GM12878 (cell line): ENCODE results near the gene RAP1B.

Experiments
- EZH2 ChIP-seq: IDR thresholded peaks from 2 replicates; pipeline ENCODE4 v1.6.1; 2012; ENCODE audit warnings: low read depth, mild to moderate bottlenecking, control low read depth, inconsistent platforms, low read length, borderline replicate concordance; ENCODE audit not compliant: control insufficient read depth
- NR2C1 ChIP-seq: fragments of 450-650 bp; IDR thresholded peaks from 2 replicates; pipeline ENCODE4 v1.6.1; 2017; ENCODE audit warnings: antibody characterized with exemption, mild to moderate bottlenecking, moderate library complexity
- POLR2A ChIP-seq: IDR thresholded peaks from 2 replicates; pipeline ENCODE4 v1.6.1; 2011; ENCODE audit warnings: low read depth, mild to moderate bottlenecking, low read length
- POLR2AphosphoS2 ChIP-seq: IDR thresholded peaks from 2 replicates; pipeline ENCODE4 v1.6.1; 2011; ENCODE audit warnings: low read depth, mild to moderate bottlenecking, low read length, improper control_type of control experiment, moderate library complexity
- SP1 ChIP-seq: IDR thresholded peaks from one replicate; pipeline ENCODE4 v1.6.1; 2011; ENCODE audit warnings: low read depth, low read length
- SUPT20H ChIP-seq: IDR thresholded peaks from 2 replicates; pipeline ENCODE4 v1.6.1; 2011; ENCODE audit warnings: low read depth, mild to moderate bottlenecking, low read length, moderate library complexity, borderline replicate concordance; ENCODE audit not compliant: control insufficient read depth
- SUZ12 ChIP-seq: fragments of 200-600 bp; sonication (generic); IDR thresholded peaks from one replicate; pipeline ENCODE4 v1.6.1; 2018; ENCODE audit warnings: antibody characterized with exemption, mild to moderate bottlenecking; ENCODE audit not compliant: unreplicated experiment
- TCF3 ChIP-seq: IDR thresholded peaks from 2 replicates; pipeline ENCODE4 v1.6.1; 2012; ENCODE audit warnings: low read depth, mild to moderate bottlenecking, low read length, borderline replicate concordance; ENCODE audit not compliant: insufficient read depth
- YBX1 ChIP-seq: fragments of 450-650 bp; IDR thresholded peaks from 2 replicates; pipeline ENCODE4 v1.6.1; 2016; ENCODE audit warnings: antibody characterized with exemption
- TF ChIP-seq, protein P1 (sequence below), 3 experiments: IDR thresholded peaks in 2 of 3; conservative IDR thresholded peaks in 1 of 3; 2 replicates each; pipeline ENCODE4 v1.5.1; 2011; ENCODE audit warnings: low read depth in 3 of 3, low read length in 3 of 3, mild to moderate bottlenecking in 3 of 3, control low read depth in 2 of 3, moderate library complexity in 2 of 3, inconsistent platforms in 1 of 3, mixed read lengths in 1 of 3; ENCODE audit not compliant: control insufficient read depth in 2 of 3, insufficient read depth in 1 of 3; ENCODE audit errors: extremely low read depth in 1 of 3
- TF ChIP-seq, protein P2 (sequence below): IDR thresholded peaks from 2 replicates; pipeline ENCODE4 v1.6.1; 2011; ENCODE audit warnings: borderline replicate concordance, low read depth, mild to moderate bottlenecking, moderate library complexity, mixed read lengths, low read length; ENCODE audit not compliant: insufficient read depth; ENCODE audit errors: extremely low read length
- TF ChIP-seq, protein P3 (sequence below): fragments of 450-650 bp; conservative IDR thresholded peaks from 2 replicates; pipeline ENCODE4 v1.6.1; 2017; ENCODE audit warnings: mild to moderate bottlenecking, moderate library complexity
- TF ChIP-seq, protein P4 (sequence below): fragments of 150-350 bp; IDR thresholded peaks from 2 replicates; pipeline ENCODE4 v1.6.1; 2016; ENCODE audit warnings: low read depth, low read length
- TF ChIP-seq, protein P5 (sequence below): IDR thresholded peaks from 2 replicates; pipeline ENCODE4 v1.6.1; 2012; ENCODE audit warnings: low read length, inconsistent platforms

DNA sequence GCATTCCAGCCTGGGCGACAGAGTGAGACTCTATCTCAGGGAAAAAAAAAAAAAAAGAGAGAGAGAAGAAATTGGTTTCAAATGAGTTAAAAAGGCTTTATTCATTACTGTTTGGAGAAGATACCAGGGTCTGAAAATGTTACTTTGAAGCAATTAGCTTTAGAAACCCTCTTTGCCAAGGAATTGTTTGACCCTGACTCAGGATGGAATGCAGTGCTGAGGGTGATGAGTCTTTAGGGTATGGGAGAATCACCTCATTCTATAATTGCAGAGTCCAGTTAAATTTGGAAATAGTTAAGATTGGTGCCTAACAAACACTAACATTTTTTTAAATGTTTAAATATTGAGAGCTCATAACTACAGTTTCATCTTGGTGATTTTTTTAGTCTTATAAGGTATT, 13.3 kb downstream of the RAP1B start:
- TF ChIP-seq, protein P1, sequence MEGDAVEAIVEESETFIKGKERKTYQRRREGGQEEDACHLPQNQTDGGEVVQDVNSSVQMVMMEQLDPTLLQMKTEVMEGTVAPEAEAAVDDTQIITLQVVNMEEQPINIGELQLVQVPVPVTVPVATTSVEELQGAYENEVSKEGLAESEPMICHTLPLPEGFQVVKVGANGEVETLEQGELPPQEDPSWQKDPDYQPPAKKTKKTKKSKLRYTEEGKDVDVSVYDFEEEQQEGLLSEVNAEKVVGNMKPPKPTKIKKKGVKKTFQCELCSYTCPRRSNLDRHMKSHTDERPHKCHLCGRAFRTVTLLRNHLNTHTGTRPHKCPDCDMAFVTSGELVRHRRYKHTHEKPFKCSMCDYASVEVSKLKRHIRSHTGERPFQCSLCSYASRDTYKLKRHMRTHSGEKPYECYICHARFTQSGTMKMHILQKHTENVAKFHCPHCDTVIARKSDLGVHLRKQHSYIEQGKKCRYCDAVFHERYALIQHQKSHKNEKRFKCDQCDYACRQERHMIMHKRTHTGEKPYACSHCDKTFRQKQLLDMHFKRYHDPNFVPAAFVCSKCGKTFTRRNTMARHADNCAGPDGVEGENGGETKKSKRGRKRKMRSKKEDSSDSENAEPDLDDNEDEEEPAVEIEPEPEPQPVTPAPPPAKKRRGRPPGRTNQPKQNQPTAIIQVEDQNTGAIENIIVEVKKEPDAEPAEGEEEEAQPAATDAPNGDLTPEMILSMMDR (IDR thresholded peaks at IDR 0.05 in 2 of 3, conservative IDR thresholded peaks at IDR 0.05 in 1 of 3; ENCODE audit: control insufficient read depth in 2 of 3, extremely low read depth in 1 of 3, insufficient read depth in 1 of 3, low read depth in 3 of 3, low read length in 3 of 3) = no peak
- TF ChIP-seq, protein P2, sequence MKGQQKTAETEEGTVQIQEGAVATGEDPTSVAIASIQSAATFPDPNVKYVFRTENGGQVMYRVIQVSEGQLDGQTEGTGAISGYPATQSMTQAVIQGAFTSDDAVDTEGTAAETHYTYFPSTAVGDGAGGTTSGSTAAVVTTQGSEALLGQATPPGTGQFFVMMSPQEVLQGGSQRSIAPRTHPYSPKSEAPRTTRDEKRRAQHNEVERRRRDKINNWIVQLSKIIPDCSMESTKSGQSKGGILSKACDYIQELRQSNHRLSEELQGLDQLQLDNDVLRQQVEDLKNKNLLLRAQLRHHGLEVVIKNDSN = no peak
- no peak for TF ChIP-seq SUPT20H
- TF ChIP-seq SUZ12 = no peak
- TF ChIP-seq EZH2 = no peak
- TF ChIP-seq, protein P3, sequence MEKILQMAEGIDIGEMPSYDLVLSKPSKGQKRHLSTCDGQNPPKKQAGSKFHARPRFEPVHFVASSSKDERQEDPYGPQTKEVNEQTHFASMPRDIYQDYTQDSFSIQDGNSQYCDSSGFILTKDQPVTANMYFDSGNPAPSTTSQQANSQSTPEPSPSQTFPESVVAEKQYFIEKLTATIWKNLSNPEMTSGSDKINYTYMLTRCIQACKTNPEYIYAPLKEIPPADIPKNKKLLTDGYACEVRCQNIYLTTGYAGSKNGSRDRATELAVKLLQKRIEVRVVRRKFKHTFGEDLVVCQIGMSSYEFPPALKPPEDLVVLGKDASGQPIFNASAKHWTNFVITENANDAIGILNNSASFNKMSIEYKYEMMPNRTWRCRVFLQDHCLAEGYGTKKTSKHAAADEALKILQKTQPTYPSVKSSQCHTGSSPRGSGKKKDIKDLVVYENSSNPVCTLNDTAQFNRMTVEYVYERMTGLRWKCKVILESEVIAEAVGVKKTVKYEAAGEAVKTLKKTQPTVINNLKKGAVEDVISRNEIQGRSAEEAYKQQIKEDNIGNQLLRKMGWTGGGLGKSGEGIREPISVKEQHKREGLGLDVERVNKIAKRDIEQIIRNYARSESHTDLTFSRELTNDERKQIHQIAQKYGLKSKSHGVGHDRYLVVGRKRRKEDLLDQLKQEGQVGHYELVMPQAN = no peak
- no peak for TF ChIP-seq NR2C1
- TF ChIP-seq, protein P4, sequence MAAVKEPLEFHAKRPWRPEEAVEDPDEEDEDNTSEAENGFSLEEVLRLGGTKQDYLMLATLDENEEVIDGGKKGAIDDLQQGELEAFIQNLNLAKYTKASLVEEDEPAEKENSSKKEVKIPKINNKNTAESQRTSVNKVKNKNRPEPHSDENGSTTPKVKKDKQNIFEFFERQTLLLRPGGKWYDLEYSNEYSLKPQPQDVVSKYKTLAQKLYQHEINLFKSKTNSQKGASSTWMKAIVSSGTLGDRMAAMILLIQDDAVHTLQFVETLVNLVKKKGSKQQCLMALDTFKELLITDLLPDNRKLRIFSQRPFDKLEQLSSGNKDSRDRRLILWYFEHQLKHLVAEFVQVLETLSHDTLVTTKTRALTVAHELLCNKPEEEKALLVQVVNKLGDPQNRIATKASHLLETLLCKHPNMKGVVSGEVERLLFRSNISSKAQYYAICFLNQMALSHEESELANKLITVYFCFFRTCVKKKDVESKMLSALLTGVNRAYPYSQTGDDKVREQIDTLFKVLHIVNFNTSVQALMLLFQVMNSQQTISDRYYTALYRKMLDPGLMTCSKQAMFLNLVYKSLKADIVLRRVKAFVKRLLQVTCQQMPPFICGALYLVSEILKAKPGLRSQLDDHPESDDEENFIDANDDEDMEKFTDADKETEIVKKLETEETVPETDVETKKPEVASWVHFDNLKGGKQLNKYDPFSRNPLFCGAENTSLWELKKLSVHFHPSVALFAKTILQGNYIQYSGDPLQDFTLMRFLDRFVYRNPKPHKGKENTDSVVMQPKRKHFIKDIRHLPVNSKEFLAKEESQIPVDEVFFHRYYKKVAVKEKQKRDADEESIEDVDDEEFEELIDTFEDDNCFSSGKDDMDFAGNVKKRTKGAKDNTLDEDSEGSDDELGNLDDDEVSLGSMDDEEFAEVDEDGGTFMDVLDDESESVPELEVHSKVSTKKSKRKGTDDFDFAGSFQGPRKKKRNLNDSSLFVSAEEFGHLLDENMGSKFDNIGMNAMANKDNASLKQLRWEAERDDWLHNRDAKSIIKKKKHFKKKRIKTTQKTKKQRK = no peak
- TF ChIP-seq YBX1 = no peak
- TF ChIP-seq POLR2AphosphoS2 = no peak
- TF ChIP-seq POLR2A = no peak
- no peak for TF ChIP-seq TCF3
- TF ChIP-seq, protein P5, sequence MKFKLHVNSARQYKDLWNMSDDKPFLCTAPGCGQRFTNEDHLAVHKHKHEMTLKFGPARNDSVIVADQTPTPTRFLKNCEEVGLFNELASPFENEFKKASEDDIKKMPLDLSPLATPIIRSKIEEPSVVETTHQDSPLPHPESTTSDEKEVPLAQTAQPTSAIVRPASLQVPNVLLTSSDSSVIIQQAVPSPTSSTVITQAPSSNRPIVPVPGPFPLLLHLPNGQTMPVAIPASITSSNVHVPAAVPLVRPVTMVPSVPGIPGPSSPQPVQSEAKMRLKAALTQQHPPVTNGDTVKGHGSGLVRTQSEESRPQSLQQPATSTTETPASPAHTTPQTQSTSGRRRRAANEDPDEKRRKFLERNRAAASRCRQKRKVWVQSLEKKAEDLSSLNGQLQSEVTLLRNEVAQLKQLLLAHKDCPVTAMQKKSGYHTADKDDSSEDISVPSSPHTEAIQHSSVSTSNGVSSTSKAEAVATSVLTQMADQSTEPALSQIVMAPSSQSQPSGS = no peak
- no peak for TF ChIP-seq SP1
